Activated CD8-positive, alpha-beta memory T cell treated with anti-CD3 and anti-CD28 coated beads, Interleukin-2, amount 50 U/mL, for 1 hour (primary cell): ENCODE measurements around the gene CSNK1A1.
"Not testable (repeated sequence)": the region's sequence is repeated elsewhere in the genome, so short reads cannot be mapped to it uniquely, and the experiment has no call there.

Experiments
- DNase-seq: peaks from one replicate; pipeline ENCODE4 v3.0.0-alpha.2; 2020; ENCODE audit errors: extremely low read depth

Gene CSNK1A1

GRCh38 chr5:149490599-149491485 lies 60.4 kb downstream of the CSNK1A1 start:
- no peak for DNase-seq

GRCh38 chr5:149489605-149490037 lies 61.6 kb downstream of the CSNK1A1 start:
- DNase-seq, result no peak

- DNase-seq, result no peak
These were observed 62.5 kb downstream of the CSNK1A1 start for GRCh38 chr5:149488645-149489306.

GRCh38 chr5:149487672-149488071 lies 63.6 kb downstream of the CSNK1A1 start:
- DNase-seq, result no peak

- DNase-seq, result no peak
These were observed 64.3 kb downstream of the CSNK1A1 start for GRCh38 chr5:149486726-149487635.

GRCh38 chr5:149485655-149486615 lies 65.3 kb downstream of the CSNK1A1 start:
- no peak for DNase-seq

GRCh38 chr5:149481485-149481884 lies 69.8 kb downstream of the CSNK1A1 start:
- no peak for DNase-seq

GRCh38 chr5:149478761-149479160 lies 72.5 kb downstream of the CSNK1A1 start:
- DNase-seq, result no peak

- DNase-seq, result no peak
These were observed 75.5 kb downstream of the CSNK1A1 start for GRCh38 chr5:149475777-149476176.

- no peak for DNase-seq
These were observed 77.0 kb downstream of the CSNK1A1 start for GRCh38 chr5:149474198-149474597.

- DNase-seq, result no peak
These were observed 77.8 kb downstream of the CSNK1A1 start for GRCh38 chr5:149473441-149473840.

GRCh38 chr5:149472399-149472798 lies 78.8 kb downstream of the CSNK1A1 start:
- DNase-seq, result no peak

GRCh38 chr5:149471406-149472183 lies 79.6 kb downstream of the CSNK1A1 start:
- DNase-seq, result no peak

GRCh38 chr5:149470942-149471341 lies 80.3 kb downstream of the CSNK1A1 start:
- DNase-seq, result no peak

- DNase-seq, result no peak
These were observed 84.7 kb downstream of the CSNK1A1 start for GRCh38 chr5:149466457-149466972.

GRCh38 chr5:149464796-149465489 lies 86.3 kb downstream of the CSNK1A1 start:
- no peak for DNase-seq

GRCh38 chr5:149461907-149462306 lies 89.3 kb downstream of the CSNK1A1 start:
- not testable (repeated sequence) for DNase-seq

- no peak for DNase-seq
These were observed 91.3 kb downstream of the CSNK1A1 start for GRCh38 chr5:149459891-149460290.

GRCh38 chr5:149457393-149457763 lies 93.9 kb downstream of the CSNK1A1 start:
- DNase-seq, result no peak
